GM19324 (cell line): Measurements from ENCODE around the gene TRIM34.
"Not testable (repeated sequence)": the region's sequence is repeated elsewhere in the genome, so short reads cannot be mapped to it uniquely, and the experiment has no call there.

ENCODE experiments used
- ATAC-seq: cut with Tn5 transposase; IDR thresholded peaks from one replicate; pipeline ENCODE4 v1.9.1; 2021; ENCODE audit warnings: mild to moderate bottlenecking, moderate library complexity; ENCODE audit not compliant: unreplicated experiment, low FRiP score

Gene TRIM34

GRCh38 chr11:5624489-5625279 is at the start of gene TRIM34:
Gene TRIM34 (plus strand): TSS chr11:5625001. CDS start chr11:5632332, 7,331 bp downstream.
- peak; percentile 96 for ATAC-seq

DNA sequence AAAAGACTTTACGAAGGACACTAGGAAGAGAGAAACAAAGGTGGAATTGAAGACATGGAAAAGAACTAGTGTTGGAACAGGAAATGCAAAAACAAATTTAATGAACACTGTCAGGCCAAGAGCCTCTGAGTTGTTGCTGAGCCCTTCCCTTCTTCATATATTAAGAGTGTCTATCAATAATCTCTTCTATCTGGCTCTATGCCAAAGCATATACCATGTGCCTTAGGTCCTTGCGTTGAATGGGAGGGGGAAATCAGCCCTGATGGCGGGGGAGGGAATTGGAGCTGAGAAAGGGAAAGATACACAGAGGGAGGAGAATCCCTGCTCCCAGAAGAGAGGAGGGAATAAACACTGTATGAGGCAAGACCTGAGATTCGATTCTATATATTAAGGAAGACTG is 49.6 kb upstream of the TRIM34 start:
- ATAC-seq: no peak

GRCh38 chr11:5577101-5577500 is 47.7 kb upstream of the TRIM34 start:
- ATAC-seq: no peak

DNA sequence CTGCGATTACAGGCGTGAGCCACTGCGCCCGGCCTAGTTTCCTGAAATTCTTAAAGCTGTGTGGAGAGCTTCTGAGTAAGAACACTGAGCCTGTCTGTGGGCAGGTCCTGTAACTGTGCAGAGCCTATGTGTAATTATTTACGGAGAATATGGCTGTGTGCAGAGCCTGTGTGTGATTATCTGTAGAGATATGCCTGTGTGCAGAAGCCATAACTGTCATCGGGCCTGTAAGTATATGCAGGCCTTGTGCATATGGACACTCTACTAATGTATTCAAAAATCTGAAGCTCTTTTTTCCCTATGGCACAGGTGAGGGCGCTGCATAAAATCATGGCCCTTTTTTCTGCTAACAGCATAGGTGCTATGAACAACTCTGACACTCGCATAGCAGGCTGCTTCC is 44.2 kb upstream of the TRIM34 start, which contains the start of gene OR52B6:
TSS of gene OR52B6 (plus strand) at position 301 of the 400 bp plus-strand sequence. CDS start at position 301, 0 bp downstream.
- ATAC-seq: no peak

GRCh38 chr11:5581014-5581413 is 43.8 kb upstream of the TRIM34 start:
- no peak for ATAC-seq

GRCh38 chr11:5584458-5584857 is 40.3 kb upstream of the TRIM34 start:
- ATAC-seq: not testable (repeated sequence)

DNA sequence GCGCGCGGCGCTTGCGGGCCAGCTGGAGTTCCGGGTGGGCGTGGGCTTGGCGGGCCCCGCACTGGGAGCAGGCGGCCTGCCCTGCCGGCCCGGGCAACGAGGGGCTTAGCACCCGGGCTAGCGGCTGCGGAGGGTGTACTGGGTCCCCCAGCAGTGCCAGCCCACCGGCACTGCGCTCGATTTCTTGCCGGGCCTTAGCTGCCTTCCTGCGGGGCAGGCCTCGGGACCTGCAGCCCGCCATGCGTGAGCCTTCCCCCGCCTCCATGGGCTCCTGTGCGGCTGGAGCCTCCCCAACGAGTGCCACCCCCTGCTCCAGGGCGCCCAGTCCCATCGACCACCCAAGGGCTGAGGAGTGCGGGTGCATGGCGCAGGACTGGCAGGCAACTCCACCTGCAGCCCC is 34.9 kb upstream of the TRIM34 start:
- ATAC-seq: not testable (repeated sequence)

DNA sequence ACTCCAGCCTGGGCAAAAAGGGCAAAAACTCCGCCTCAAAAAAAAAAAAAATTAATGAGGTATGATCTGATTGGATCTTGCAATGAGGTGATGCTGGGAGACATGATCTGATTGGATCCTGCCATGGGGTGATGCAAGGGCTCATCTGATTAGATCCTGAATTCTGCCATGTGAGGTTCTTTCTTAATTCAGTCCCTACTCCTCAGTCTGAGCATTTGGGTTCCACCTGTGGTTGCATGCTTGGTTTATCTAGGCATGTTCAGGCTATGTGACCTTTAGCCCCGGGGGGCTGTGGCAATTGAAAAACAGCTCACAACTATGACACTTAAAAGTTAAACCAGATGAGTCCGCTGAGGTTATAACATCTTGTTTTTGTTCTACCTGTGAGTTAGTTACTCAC is 33.2 kb upstream of the TRIM34 start:
- no peak for ATAC-seq

- no peak for ATAC-seq
Measured at GRCh38 chr11:5592615-5593014, 32.2 kb upstream of the TRIM34 start.

- ATAC-seq: no peak
Measured at GRCh38 chr11:5593146-5593545, 31.7 kb upstream of the TRIM34 start.

- ATAC-seq: no peak
Measured at GRCh38 chr11:5596607-5597201, 28.1 kb upstream of the TRIM34 start, which contains the start of gene TRIM6. Gene TRIM6 (plus strand): TSS chr11:5596637. CDS start chr11:5596898, 261 bp downstream.

DNA sequence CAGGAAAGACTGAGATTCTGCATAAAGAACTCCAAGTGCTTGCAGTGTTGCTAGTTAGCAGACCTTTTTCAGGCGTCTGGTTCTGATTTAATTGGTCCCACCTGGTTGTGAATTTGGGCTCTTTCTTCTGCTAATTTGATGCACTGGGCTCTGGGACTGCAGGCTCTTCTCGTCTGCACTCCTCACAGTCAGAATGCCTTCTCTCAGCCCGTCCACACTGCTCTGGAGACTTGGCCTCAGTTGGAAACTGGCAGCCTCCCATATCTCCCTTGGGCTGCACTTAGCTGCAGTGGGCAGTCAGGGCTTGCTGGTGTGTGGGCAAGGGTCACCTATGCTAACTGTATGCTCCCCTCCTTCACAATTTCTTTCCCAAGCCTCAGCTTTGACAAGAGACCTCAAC is 26.8 kb upstream of the TRIM34 start:
- no peak for ATAC-seq

DNA sequence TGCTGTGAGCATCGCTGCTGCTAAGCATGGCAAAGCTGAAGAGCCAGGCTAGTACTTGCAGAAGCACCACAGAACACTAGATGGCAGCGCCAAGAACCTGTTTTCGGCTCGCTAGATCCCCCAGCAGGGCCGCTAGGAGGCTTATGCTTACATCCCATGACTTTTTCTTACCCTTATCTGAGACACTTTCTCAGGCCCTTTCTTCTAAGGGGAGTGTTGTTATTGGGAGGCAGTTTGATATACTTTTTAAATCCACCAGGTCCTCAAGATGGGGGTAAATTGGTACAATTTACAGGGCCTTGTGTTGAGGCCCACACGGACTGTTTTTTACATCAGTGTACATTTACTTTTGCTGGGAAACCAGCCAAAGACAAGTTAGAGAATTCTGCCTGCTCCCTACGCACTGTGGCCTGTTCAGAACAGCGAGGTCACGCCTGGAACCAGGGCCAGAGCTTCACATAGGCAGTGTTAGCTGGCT is 24.4 kb upstream of the TRIM34 start:
- ATAC-seq: peak; percentile 68

DNA sequence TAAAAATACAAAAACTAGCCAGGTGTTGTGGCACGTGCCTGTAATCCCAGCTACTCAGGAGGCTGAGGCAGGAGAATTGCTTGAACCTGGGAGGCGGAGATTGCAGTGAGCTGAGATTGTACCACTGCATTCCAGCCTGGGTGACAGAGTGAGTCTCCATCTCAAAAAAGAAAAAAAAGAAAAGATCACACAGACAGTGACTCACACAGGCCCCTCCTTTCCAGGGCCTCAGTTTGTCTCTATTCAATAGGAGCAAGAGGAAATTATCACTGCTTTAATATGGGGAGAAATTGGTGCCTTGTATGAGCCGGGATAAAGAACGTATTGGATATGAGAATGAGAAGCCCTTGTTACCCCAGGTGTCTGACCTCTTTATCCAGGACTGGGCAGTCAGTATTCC is 22.0 kb upstream of the TRIM34 start:
- not testable (repeated sequence) for ATAC-seq

GRCh38 chr11:5603326-5603725 is 21.5 kb upstream of the TRIM34 start:
- no peak for ATAC-seq

DNA sequence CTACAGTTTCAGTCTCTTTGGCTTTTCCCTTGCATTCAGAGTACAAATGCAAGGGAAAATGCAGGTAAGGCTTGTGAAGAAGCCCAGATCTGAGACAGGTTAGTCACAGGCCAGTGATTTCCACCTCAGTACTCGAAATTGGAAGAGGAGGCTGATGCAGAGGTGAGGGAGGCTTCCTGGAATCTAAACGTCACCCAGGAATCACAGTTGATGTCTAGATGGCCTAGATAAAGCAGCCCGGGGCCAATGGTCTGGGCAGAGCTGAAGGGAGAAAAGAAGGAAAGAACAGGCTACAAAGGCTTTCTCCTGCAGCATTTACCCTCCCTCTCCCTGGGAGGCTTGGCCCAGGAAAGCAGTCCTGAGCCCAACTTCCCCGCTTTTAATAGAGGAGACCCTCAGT is 19.9 kb upstream of the TRIM34 start:
- ATAC-seq: no peak

DNA sequence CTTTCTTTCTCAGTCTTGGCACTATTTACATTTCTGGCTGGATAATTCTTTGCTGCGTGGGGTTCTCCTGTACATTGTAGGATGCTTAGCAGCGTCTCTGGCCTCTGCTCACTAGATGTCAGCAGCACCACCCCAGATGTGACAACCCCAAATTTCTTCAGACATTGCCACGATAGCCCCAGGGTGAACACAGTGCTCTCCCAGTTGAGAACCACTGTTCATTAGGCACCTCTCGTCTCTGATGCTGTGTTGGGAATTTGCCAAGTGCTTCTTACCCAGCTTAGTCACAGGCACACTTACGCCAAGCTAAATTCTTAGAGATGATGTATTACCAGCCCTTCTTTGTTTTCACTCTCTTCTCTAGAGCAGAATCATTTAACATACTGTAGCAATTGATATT is 19.0 kb upstream of the TRIM34 start:
- no peak for ATAC-seq

DNA sequence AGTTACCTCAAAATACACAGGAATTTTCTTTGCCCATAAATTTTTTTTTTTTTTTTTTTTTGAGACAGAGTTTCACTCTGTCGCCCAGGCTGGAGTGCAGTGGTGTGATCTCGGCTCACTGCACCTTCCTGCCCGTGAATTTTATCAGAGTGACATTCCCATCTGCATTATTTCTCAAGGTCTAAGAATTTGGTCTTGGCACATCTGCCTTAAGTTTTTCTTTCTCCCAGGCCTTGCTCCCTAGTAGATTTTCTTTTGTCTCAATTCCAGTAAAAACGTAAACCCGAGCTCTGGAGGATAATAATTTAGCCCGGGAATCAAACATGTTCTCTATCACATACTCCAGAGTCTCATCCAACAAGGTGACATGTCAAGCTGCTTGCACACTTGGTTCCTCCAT is 16.0 kb upstream of the TRIM34 start:
- no peak for ATAC-seq

GRCh38 chr11:5610446-5610845 is 14.4 kb upstream of the TRIM34 start:
- ATAC-seq: no peak

DNA sequence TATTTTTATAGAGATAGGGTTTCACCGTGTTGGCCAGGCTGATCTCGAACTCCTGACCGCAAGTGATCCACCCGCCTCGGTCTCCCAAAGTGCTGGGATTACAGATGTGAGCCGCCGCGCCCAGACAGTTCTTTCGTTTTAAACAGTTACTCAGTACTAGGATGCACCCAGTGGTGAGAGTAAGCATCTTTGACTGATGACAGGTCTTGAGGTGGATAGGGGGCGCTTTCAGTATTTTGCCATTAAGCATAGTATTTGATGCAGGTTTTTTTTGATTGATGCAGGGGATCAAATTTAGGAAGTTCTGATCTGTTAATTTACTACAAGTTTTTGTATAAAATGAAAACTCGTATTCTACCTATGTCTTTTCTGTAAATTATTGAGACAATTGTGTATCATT is 13.2 kb upstream of the TRIM34 start:
- no peak for ATAC-seq

DNA sequence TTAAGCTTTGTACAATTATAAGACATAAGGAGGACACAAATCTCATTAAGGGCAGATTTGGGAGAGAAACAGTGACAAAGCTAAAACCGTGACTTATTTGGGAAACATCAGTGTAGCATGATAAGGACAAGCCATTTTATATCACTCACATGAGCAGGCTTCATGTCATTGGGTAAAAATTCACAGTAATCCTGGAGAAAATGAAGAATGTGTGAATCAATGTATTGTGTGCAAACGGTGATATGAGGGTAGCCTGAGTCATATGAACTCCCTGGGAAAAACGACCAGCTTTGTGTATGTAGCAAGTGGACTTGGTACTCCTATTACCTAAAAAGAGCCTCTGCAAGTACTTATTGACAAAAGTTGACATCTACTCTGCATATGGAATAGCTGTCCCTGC is 6.0 kb upstream of the TRIM34 start:
- no peak for ATAC-seq
